Hippocampal formation (tissue), 2 donors: ENCODE data around the gene RHEBL1.
A peak's percentile ranks its signal among the peaks of the same experiment; 100 is the strongest.
"Not testable (repeated sequence)": the region's sequence is repeated elsewhere in the genome, so short reads cannot be mapped to it uniquely, and the experiment has no call there.

ENCODE experiments used
- DNase-seq, 2 donors: peaks; one replicate each; lab custom pipeline; 2025; lab: John Stamatoyannopoulos, UW

Gene RHEBL1

DNA sequence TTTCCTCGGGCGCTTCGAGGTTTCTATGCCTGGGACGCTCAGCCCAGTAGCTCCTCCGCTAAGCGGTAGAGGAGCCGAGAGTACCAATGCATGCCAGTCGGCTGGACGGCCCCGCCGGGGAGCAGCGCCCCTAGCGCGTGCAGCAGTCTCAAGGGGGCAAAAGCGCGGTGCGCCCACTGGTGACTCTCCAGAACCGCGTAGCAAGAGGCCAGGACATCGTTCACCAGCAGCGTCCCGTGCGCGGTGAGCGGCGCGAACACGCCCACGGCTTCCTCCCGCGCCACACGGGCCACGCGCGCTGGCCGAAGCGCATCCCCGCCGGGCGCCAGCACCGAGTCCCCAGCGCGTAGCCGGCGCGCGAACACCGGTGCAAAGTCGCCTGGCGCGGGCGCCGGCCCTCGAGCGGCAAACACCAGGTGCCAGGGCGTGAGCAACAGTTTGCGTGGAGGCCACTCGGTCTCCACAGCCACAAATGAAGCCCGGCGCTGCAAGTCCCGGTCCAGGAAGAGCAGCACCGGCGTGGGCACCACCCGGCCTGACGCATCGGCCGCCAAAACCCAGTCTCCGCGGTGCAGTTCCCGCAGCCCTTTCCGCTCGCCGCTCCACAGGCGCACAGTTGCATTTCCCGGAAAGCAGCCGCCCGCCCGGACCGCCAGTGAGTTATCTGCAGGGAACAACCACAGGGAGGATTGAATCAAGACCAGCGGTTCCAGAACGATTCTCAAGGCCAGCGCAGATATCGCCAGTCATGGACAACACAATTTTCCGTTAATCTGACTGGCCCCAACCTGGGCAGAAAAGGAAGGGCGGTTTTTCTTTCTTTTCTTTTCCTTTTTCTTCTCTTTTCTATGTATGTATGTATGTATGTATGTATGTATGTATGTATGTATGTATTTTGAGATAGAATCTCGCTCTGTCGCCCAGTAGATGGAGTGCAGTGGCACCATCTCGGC is 20.3 kb upstream of the RHEBL1 start:
- no peak for DNase-seq

DNA sequence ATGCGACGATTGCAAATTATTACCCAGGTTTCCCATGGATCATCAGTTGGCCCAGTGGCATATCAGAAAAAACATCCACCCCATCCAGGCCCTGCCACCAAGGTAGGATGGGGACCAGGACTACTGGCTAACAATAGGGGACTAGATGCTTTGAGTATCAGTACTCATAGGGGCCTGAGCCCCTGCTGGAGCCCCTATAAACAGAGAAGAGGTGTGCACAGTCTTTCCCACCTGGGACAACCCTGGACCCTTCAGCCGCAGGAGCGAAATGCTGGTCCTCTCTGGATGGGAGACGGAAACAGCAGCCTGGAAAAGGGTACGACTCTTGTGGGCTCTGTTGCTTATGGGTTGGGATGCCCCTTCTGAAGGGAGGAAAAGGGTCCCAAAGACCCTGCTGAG is 19.2 kb upstream of the RHEBL1 start:
- DNase-seq, result no peak

DNA sequence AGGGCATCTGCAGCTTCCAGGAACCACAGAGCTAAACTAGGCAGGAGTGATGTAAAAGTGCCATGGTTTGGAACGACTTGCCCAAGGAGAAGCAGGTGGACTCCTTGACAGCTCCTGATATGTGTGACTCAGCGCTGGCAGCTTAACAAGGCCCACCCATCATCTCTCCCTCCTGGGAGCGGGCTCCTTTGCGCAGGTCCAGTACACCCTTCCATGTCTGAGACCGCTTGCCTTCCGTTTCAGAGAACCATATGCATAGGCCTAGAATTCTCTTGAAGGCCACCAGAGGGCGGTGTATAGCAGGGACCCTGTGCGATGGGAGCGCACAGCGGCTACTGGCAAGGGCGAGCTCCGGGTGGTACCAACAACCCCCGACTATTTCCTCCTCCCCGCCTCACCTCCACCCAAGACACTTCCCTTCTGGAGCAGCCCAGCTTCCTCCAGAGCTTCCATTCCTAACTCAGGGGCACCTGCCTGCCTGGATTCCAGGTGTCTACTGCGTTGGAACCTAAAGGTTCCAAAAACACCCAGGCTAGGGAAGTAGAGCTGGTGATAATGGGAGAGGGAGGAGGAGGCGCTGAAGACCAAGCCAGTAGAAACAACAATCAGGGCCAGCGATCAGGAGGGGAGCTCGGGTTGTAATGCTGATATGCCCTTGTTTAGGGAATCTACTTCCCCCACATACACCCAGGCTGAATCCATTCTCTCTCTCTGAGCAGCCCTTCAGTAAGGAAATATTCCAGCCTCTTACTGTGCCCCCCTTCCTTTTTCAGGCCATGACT is 18.6 kb upstream of the RHEBL1 start:
- peak; percentile 72 to 91 for DNase-seq

DNA sequence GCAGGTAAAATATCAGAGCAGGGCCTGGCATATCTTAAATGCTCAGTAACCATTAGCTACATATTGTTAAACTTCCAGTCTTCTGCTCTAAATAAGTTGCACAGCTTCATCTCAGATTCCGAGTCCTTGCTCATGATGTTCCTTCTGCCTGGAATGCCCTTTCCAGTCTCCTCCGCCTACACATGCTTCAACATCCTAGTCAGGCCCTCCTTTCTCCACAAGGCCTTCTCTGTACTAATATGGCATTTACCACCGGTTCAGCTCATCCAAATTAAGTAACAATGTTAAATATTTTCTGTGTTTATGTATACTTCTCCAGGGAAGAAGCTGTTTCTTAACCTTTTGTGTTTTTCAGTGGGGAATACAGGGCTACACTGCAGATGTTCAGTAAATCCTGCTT is 16.3 kb upstream of the RHEBL1 start:
- no peak for DNase-seq

DNA sequence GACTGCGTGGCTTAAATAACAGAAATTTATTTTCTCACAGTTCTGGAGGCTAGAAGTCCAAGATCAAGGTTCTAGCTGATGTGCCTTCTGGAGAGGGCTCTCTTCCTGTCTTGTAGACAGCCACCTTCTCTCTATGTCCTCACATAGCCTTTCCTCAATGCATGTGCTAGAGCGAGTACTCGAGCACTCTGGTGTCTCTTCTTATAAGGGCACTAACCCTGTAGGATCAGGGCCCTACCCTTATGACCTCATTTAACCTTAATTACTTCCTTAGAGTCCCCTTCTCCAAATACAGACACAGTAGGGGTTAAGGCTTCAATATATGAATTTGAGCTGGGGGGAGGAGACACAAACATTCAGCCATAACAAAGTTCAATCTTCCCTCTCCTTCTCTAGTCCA is 14.7 kb upstream of the RHEBL1 start:
- DNase-seq, result no peak

DNA sequence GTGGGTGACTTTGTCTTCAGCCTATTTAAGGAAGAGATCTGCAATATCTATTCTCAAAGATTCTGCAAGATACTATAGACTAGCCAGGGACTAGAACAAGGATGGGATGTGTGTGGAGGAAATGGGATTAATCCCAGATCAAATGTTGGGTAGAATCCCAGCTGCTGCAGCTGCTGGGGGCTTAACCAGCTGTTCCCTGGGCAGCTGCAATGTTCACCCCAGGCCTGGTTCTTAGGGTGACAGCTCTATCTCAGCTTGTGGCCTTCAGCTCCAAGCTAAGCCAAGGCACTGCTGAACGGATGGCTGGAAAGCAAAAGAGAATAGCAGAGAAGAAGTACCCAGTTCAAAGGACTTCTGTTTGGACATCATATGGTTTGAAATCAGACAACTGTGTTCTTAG is 10.0 kb upstream of the RHEBL1 start:
- no peak for DNase-seq

DNA sequence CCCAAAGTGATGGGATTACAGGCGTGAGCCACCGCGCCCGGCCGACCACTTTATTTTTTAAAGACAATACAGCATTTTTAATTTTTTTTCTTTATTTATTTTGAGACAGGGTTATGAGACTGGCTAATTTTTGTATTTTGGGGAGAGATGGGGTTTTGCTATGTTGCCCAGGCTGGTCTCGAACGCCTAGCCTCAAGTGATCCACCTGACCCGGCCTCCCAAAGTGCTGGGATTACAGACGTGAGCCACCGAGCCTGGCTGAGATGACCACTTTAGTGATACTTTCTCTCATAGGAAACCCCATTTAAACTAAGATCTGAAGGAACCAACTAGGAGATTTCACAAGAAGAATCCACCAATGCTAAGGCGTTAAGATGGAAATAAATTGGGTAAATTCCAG is 1.2 kb upstream of the RHEBL1 start:
- no peak for DNase-seq

DNA sequence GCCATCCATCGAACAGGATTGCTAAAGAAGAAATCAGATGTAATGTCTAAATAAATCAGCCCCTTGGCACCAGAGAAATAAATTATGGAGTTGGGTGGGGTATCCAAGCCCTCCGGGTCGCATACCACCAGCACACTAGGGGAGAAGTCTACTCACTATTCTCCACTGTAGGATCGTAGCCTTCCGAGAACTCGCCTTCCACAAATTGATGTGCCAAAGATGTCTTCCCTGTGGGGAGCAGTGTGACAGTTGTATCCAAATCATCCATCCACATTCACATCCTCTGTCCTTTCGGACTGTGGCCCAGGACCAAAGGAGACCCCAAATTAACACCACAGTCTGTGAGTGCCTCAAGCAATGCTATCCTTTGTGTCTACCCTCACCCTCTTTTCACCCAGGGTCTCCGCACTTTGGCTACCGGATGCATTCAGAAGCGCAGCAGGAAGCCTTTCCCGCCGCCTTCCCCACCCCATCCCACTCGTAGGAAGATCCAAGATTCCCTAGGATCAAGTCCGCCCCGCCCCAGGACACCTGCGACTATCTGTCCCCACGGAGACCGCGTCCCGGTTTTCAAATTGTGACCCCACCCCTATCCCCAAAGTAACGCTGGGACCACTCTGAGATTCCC is 786 bp downstream of the RHEBL1 start:
- no peak for DNase-seq

DNA sequence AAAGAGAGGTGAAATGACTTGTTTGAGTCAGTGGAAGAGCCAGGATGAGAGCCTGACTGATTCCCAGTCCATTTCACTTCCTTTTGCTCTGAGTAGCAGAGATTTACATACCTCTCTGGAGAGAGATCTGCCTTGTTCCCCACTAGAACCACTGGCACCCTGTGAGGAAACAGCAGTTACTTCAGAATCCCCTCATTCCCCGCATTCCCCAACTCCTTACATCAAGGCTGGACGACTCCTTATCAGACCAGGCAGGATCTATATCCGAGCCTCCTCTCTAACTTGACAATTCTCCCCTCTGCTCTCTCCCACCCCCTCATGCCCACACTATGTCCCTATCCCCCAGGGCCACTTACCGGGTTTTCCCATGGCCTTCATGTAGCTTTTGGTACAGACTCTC is 3.7 kb downstream of the RHEBL1 start:
- DNase-seq, result no peak

DNA sequence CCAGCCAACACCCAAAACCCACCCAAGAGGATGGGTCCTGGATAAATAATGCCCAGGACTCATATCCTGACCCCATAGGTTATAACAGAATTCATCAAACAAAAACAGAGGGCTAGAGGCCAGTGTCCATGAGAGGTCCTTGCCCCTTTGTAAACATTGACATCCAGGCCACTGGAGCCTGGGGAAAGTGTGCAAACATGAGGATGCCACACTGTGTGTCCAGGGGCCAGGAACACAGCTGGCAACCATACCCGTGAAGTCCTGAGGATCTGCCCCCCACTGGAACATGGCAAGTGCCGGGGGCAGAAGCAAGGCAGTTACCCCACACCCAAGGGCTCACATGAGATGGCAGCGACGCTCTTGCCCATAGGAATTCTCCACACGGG is 5.0 kb downstream of the RHEBL1 start:
- DNase-seq, result no peak

DNA sequence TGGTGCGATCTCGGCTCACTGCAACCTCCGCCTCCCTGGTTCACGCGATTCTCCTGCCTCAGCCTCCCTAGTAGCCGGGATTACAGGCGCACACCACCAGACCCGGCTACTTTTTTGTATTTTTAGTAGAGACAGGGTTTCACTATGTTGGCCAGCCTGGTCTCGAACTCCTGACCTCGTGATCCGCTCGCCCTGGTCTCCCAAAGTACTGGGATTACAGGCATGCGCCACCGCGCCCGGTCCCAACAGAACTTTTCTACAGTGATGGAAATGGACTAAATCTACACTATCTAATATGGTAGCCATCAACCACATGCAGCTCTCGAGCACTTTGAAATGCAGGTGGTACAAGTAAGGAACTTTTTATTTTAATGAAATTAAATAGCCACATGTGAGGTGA is 7.9 kb downstream of the RHEBL1 start:
- not testable (repeated sequence) for DNase-seq

DNA sequence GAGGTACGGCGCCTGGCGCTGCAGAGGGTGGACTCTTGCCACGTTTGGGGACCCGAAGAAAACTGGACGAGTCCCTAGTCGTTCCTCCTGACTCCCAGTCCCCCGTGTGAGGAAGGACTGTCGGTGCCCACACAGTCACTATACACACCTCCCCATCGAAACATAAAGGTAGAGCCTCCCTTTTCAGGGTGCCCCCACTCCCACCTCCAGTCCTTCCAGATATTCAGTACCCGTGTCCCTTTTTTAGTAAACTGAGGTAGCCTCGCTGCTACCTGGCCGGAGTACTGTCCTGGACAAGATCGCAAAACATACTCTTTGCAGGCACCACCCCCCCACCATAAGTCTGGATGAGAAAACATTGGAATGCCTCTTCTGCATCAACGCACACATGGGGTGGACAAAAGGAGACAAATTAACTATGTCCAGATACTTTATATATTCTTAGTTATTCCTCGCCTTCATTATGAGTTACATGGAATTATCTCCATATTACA is 8.6 kb downstream of the RHEBL1 start:
- no peak for DNase-seq

DNA sequence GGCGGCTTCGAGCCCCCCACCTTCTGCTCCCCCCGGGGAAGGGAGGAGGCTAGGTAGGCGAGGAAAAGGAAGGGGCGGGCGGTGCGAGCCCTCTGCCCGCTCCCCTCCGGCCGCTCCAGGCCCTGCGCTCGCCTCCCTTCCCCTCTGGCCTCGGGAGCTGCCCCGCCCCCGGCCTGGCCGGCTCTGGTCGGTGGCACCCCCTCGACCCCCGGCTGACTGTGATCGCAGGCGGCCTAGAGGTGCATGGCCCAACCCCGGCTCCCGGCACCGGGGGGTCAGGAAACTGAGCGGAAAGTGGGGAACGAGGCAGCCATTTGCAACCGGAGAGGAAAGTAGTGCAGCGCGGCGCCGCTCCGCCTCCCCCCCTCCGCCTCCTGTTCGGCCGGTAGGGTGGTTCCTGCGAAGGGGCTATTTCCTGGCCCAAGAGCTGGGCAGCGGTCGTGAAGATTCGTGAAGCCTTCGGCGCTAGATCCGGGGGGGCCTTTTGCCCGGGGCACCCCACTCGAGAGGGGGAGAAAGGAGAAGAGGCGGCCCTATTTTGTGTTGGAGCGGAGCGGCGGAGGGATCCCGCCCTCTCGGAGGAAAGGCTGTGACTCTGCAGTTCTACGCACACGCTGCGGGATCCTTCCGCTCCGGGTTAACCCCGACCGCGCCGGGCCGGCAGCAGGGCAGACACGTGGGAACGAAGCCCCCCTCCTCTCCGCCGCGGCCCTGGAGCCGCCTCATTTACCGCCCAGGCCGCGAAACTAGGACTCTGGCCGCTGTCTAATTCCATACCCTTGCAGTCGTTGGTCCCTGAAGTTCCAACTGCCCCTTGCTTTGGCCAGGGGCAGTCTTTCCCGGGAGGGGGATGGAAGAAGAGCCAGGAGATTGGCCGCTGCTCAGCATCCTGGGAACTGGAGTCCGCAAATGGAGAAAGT is 9.3 kb downstream of the RHEBL1 start, which contains the start of gene KMT2D:
Gene KMT2D (minus strand): TSS at position 558 of the 920 bp plus-strand sequence. CDS start 5,470 bp downstream, outside the sequence.
- DNase-seq, result peak; percentile 86 to 92

DNA sequence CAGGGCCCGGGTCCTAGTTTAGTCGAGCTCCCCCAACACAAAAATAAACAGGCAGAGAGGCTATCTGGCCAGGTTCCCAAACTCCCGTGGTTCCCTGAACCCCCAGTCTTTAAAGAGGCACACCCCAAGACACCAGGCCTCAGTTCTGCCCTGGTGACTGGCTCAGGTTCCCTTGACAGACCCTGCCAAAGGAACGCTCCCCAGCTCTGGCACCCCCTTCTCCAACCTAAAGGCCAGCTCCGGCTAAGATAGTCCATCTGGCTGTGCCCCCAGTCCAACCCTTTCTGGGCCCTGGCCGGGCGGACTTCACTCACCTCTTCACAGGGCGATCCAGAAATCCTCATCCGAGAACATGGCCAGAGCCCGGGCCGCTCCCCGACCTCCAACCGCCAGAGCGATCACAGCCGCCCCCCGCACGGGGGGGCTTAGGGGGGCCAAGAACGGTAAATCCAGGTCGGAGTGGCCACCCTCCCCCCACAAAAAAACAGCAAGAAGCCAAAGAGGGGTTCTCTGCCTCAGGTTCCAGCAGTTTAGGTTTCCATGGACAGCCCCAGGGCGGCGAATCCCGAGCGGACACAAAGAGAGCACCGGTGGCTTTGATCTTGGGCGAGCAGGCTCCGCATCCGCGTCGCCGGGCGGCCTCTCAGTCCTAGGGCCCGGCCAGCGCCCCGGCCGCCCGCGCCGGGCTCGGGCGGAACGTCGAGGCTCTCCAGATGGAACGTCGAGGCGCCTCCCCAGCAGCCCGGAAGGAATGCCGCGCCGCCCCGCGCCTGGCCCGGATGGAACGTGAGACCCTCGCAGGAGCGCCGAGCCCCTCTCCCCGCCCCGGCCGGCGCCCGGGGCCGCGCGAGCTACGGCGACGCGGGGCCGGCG is 10.2 kb downstream of the RHEBL1 start:
- DNase-seq, result no peak

DNA sequence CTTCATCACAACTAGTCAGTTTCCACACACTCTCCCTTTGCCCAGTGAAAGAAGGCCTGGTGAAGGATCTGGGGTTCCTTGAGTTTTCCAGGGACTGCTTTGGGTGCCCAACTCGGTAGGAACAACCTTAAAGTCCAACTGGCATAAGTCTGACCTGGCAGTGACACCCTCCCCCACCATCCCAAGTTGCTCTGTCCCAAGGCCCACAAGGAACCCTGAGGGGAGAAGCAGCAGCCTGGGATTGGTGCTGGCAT is 10.8 kb downstream of the RHEBL1 start:
- DNase-seq, result no peak

DNA sequence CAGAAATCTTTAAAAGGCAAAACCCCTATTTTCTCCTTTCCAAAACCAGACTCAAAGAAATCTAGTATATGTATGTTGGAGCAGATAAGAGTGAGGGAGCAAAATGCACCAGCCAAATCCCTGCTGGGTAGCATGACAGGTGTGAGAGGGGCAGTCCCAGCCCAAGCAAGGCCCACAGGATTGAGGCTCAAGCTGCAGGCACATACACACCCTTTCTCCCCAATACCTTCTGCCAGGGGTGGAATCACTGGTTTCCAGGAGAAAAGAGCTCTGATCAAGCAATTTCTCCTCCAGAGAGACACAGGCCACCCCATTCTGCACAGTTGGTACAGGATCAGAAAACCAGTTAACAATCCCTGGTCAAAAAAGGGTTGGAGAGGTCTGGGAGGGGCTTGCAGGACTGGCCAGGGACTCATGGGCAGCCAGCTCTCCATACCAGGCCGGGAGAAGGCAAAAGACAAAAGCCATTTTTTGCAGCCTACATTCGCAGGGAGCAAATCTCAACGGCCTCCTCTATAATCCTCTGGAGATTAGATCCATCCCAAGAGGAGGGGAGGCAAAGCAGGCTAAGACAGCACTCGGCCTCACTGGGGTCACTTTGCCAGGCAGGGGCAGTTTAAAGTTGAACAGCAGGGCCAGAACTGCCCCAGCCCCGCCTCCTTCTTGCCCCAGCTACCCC is 11.3 kb downstream of the RHEBL1 start:
- DNase-seq, result no peak

DNA sequence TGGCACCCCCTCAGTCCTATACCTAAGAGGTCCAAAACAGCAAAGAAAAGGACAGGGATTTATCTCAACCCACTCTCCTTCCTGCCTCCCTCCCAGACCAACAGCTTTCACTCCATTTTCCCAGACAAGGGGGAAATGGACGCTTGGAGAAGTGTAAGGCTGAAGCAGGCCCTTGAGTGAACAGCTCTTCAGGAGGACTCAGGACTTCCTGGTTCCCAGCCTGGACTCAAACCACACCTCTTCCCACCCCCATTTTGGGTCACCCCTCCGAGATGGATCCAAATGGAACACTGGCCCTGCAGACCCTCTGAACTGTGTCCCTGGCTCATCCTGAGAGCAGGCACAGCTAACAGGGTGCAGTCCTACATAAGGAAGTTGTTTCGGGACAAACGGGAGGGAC is 11.9 kb downstream of the RHEBL1 start:
- DNase-seq, result no peak

DNA sequence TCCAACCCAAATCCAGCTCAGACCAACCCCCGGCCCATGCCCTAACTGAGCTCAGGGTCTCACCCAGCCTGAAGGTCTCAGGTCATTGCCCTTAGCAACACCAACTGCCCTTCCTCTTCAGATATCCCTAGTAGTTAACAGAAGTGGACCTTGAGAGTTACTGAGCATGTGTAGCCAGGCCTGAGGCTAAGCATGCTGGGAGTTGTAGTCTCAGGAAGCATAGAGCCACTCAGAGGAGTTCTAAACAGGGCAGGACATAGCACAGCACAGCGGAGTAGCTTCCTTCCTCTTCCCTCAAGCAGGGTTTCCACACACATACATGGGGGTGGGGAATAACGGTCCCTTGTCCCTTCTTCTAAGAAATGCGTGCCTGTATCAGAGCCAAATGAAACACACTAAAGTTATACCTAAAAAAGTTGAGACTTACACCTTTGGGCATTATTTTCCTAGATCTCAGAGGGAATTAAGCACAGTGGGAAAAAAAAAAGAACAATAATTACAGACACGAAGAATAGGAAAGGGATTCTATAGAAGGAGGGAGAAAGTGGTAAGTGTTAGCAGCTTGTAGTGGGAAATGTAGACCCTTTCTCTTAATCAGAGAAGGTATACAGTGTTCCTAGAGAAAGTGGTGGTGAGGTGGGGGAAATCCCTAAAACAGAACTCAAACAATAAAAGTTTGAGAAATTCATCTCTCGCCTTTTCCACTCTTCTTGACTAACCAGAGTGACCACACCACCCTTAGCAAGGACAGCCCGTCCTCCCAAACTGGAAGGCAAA is 13.6 kb downstream of the RHEBL1 start:
- DNase-seq, result peak; percentile 42 to 55

DNA sequence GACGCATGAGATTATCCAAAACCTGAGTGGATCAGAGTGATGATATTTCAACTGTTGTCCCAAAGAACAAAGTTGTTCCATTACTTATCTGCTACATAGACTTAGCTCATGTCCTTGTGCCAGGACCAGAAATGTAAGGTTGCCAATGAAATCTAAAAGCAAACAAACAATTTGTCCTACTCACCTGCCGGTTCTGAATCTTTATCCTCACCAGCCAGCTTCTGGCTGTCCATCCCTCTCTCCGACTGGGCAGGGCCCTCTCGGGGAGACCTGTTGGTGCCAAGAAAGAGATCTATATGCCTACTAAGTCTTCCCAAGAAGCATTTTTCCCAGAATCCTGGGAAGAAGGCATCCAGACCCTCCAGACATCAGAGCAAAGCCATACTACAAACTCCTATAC is 14.7 kb downstream of the RHEBL1 start:
- DNase-seq, result no peak
